GM12891 (cell line): ENCODE measurements around the gene CHMP4A.

Experiments
- PAX5 ChIP-seq: IDR thresholded peaks from 2 replicates; pipeline ENCODE4 v1.6.1; 2011; ENCODE audit warnings: low read length, moderate library complexity, mild to moderate bottlenecking; ENCODE audit not compliant: insufficient read depth, severe bottlenecking
- POLR2A ChIP-seq: IDR thresholded peaks from 2 replicates; pipeline ENCODE4 v1.6.1; 2011; ENCODE audit warnings: low read depth, low read length, control low read depth
- POLR2AphosphoS5 ChIP-seq: IDR thresholded peaks from 2 replicates; pipeline ENCODE4 v1.6.1; 2011; ENCODE audit warnings: low read depth, low read length, control low read depth
- POU2F2 ChIP-seq: IDR thresholded peaks from 2 replicates; pipeline ENCODE4 v1.6.1; 2011; ENCODE audit warnings: low read depth, mild to moderate bottlenecking, control low read depth, low read length, moderate library complexity
- TAF1 ChIP-seq: IDR thresholded peaks from 2 replicates; pipeline ENCODE4 v1.6.1; 2011; ENCODE audit warnings: low read depth, low read length, control low read depth

- no peak for TF ChIP-seq POLR2AphosphoS5
- no peak for TF ChIP-seq POLR2A
- TF ChIP-seq TAF1 = no peak
- TF ChIP-seq POU2F2 = no peak
- no peak for TF ChIP-seq PAX5
These were observed 47.5 kb upstream of the CHMP4A start for GRCh38 chr14:24260780-24261157.
